PC-3 (cell line): ENCODE results near the gene C2orf80.

Experiments
- CTCF ChIP-seq: fragments of 300-600 bp; sonication (generic); conservative IDR thresholded peaks from 2 replicates; pipeline ENCODE4 v1.5.1; 2017; ENCODE audit warnings: antibody characterized with exemption, low read depth, mild to moderate bottlenecking, low read length
- EZH2 ChIP-seq: fragments of 300-600 bp; sonication (generic); IDR thresholded peaks from one replicate; pipeline ENCODE4 v1.6.1; 2017; ENCODE audit warnings: antibody characterized with exemption, mild to moderate bottlenecking, low read length; ENCODE audit not compliant: unreplicated experiment
- EZH2phosphoT487 ChIP-seq: fragments of 300-600 bp; sonication (generic); IDR thresholded peaks from 2 replicates; pipeline ENCODE4 v1.6.1; 2018; ENCODE audit warnings: mild to moderate bottlenecking, antibody characterized with exemption, low read length, borderline replicate concordance

- TF ChIP-seq EZH2 (no peak), CTCF (no peak), EZH2phosphoT487 (no peak)
Measured at GRCh38 chr2:208183972-208184705, 5.7 kb downstream of the C2orf80 start.
